SHP77 treated with DMSO at 0.1 percent for 48 hours (cell line): ENCODE data around the gene MRPL40.
A peak's percentile ranks its signal among the peaks of the same experiment; 100 is the strongest.

Source experiments
- DNase-seq: peaks from one replicate; lab custom pipeline; 2025; lab: John Stamatoyannopoulos, UW

Gene MRPL40

DNA sequence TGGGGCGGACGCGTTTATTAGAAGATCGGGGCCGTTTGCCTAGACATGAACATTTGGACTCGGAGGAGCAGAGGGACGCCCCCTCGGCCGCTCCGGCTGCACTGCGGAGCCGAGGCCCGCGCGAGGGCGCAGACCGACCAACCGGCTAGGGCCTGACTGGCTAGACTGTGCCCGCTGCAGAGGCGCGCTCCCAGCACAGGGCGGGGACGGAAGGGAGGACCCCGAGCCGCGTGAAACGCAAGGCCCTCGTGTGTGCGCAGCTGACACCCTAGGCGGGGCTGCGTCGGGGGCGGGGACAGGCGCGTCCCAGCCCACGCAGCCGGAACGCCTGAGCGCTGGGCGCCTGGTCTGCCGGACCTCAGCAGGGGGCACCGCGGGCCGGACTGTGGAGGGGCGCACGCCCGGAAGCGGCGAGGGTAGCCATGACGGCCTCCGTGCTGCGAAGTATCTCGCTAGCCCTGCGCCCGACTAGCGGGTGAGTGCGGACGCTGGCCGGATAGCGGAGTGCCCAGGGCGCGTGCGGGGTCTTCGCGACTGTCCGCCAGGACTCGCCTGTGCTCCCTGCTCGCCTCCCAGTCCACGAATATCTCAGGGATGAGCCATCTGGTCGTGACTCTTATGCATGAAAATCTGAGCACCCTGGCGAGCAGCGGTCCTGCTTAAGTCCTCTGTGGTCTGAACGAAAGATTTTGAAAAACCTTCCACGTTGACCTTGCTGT lies at the start of gene MRPL40:
TSS of gene MRPL40 (plus strand) at position 413 of the 719 bp plus-strand sequence. CDS start at position 423, 10 bp downstream.
- peak; percentile 82 for DNase-seq

DNA sequence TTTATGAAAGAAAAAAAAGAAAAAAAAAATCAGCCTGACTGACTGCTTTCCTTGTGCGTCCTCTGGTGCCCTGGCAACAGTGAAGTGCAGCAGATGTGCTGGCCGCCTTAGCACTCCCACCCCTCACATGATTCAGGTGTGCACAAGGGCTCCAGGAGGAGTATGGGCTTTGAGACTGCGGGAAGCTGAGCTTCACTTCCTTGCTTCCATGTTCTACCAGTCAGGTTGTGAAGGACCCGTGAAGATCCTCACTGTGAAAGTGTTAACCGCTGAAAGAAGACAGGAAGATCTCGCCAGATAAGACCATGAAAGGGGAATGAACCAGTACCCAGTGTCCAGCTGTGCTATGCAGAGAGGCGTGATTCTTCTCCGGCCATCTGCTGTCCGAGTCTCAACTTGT lies 49.1 kb upstream of the MRPL40 start:
- DNase-seq: no peak

DNA sequence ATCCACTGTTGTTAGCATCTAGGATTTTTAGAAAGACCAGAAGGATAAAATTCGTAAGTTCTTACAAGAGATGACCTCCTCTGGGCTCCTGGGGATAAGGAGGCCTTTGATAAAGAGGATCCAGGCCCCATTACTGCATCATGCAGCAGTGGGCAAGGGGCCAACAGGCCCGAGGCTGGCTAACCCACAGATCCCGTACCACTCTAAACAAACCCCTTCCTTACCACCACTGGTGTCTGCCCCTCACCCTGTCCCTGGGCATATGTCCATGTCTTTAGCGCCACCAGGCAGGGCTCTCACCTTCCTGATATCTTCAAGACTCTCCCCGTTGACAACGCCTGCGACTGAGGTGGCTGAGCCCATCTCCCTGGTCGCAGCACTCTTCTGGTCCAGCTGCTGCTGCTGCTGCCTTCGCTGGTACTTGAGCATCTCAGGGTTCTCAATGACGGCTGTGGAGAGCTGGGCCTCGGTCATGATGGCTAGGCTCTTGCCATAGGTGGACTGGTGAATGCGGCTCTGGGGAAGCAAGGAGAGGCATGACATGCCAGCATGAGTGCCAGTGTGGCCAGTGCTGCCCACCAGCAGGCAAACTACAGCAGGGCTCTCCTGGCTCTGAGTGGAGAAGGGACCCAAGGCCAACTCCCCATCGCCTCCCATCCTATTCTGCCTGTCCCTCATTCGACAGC lies 47.0 kb upstream of the MRPL40 start:
- DNase-seq: no peak

DNA sequence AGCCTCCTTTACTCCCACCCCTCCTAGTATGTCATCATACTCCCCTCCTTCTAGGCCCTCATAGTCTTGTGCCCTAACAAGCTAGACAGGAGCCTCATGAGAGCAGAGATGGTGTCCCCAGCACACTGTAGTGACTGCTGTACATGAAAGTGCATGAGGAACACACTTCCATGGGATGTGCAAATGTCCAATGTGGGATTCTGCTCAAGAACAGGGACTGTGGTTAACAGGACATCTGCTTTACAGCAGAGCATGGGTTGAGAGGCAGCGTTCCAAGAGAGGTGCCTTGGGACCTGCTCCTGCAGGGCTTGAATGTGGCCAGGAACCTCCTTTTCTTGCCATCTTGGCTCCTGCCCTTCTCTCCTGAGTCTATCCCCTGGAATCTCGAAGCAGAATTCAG lies 46.1 kb upstream of the MRPL40 start:
- no peak for DNase-seq

DNA sequence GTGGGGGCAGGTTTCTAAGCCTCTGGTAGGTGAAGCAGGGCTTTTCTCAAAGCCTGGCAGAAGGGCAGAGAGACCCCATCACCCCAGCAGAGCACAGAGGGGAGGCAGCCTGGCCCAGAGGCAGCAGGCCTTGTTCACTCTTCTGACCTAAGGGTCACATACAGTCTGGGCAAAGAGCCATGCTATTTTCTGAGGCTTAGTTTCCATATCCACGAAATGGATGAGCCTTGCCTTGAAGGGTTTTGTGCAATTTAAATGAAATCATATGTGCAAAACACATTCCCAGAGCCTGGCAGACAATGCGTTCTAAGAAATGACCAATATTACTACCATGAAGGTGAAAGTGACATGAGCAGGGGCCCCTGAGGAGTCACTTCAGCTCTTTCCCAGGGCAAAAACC lies 45.3 kb upstream of the MRPL40 start:
- no peak for DNase-seq

DNA sequence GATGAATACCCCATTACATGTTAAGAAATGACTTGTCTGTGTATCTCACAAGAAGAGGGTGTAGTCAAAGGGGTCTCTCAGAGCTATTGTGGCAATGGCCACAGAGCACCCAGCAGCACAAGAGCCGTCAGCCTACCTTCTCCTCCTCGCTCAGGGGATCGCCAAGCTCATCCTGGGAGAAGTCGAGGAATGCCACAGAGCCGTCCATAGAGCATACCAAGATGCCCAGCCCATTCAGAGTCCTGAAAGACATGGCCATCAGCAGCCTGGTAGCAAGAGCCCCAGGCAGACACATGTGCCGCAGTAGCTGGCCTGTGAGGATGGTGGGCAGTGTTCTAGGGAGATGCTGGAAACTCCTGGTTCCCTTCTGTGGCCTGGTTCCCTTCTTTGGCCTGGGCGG lies 44.8 kb upstream of the MRPL40 start:
- DNase-seq: no peak

DNA sequence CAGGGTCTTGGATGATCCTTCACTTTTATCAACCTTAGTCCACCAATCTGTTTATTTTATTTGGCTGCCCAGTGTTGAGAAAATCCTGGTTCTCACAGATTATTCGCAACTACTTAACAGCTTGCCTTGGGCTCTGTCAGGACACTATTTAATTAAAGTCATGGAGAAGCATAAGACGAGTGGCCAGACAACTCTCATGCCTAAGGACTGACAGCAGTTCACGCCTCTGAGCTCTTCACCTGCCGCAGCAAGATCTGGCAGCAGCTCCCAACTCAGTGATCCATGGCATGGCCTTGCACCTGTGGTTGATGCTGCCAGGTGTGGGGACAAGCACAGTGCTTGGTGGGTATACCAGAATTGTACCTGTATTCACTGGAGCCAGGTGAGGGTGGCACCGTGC lies 38.6 kb upstream of the MRPL40 start:
- no peak for DNase-seq

DNA sequence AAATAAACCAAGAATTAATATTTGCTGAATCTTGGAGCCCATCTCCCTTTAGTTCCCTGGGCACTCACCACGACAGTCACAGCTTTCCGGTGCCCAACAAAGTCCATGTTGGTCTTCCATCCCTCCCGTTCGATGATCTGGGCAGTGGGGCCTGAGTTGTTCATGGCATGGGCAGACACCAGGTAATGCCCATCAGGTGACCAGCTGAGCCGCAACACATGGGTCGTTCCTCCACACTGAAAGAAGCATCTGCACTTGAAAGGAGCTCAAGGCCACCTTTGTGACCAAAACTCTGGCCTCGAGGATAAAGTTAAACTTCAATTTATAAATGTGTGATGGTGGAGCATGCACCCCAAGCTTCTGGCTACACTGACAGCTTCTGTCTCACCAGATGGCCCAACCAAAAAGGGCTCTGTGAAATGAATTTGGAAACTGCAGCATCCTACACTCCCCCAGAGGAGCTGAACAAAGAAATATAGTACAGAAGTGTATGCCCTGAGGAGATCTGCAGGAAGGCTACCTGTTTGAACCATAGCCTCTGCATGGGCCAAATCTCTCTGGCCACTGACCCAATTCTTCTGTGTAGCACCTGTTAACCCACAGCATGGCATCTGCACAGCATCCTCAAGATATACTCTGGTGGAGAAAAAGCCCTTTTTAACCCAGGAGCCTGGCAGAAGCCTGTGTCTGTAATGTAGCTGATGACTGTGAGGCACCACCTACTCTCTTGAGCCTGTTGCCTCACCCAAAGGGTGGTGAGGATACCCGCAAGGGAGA lies 37.9 kb upstream of the MRPL40 start:
- no peak for DNase-seq

DNA sequence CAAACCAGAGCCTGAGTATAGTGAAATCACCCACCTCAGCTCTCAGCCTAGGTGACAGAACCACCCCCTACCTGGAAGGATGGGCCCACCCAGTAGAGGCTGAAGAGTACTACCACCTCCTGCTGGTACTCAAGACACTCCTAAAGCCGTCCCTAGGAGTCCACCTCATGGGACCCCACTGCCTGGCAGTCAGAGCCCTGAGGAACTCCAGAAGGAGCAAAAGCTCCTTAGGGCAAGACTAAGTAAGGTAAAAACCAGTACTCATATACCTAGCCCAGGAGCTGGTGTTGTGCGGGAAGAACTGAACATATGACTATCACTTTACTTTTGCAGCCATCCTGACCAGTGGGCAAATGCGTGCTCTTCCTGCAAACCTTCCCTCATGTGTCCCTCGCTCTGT lies 37.1 kb upstream of the MRPL40 start:
- no peak for DNase-seq

DNA sequence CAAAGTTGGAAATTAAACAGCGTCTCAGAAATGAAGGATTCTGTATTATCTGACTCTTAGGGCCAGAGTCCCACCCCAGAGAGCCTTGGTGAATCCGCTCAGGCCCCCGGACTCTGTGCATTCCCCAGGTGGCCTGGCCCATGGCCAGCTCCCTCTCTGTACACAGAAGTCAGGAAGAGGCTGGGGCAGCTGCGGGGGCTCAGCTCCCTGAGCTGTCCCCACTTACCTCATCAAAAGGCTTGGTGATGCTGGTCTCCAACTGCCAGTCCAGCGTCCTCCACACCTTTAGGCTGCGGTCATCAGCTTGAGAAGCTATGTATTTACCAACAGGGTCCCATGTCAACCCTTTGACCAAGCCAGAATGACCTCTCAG lies 35.8 kb upstream of the MRPL40 start:
- peak; percentile 5 for DNase-seq

DNA sequence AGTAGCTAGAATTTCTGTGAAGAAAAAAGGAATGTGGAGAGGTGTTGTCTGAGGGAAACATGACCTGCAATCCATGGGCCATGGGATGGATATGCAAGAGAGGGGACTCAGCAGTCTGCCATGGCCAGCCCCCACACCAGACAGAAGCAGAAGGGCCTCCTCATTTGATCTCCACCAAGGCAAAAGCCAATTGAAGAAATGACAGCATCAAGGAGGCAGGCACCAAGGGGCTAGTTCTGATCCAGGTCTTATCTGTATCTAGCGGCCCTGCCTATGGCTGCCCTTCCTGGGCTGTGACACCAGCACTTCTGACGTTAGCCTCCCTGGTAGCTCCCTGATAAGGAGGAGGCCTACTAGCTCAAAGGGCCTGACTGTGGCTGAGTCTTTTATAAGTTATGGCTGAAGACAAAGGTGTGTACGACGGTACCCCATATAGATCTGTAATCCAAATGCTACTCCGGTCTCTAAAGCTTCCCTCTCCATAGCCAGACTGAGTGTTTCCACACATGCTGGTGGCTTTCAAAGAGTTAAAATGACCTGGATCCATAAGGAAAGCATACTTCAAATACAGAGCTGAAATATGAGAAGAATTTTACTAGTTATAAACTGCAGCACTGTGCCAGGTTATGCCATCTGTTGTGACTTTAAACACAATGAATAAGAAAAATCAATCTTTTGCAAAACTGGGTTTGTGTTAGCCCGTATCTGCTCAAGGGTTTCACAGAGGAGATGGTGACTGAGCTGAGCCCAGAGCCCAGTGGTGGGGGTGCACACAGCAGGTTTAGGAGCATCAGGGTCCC lies 35.2 kb upstream of the MRPL40 start:
- no peak for DNase-seq

DNA sequence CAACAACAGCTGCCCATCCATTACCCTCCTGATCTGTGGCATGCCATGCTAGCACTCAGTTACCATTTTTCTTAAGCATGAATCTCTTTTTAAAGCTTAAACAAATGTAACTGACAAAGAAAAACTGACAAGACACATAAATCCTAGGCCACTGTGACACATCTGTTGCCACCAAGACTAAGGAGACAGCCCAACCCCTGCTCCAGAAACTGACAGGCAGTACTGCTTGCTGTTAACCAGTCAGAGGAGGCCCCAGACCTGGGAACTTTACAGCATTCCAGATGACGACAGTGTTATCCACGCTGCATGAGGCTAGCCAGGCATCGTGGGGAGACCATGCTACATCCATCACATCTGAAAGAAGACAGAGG lies 34.6 kb upstream of the MRPL40 start:
- DNase-seq: no peak

DNA sequence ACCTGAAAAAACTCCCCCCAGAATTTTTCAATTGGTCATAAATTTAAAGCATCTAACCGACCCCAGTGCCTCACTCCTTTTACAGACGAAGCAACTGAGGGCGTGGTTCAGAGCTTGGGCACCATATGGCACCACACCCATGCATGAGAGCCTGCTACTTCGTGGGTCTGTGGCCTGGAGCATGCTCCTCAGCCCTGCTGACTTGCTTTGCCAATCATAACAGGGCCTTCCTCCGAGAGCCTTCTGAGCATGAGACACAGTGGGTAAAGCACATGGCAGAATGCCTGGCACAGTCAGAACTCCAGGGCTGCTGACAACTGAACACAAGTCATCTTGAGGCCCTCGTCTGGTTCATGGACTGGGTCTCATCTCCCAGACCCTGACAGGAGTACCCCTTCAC lies 34.1 kb upstream of the MRPL40 start:
- DNase-seq: no peak

DNA sequence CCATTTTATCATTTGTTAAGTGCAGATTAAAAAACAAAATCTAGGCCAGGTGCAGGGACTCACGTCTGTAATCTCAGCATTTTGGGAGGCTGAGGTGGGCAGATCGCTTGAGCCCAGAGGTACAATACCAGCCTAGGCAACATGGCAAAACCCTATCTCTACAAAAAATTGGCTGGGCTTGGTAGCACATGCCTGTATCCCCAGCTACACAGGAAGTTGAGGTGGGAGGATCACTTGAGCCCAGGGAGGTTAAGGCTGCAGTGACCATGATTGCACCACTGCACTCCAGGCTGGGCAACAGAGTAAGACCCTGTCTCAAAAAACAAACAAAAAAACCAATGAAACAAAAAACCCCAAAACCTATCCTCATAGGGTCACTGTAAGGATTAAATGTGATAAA lies 33.7 kb upstream of the MRPL40 start:
- DNase-seq: no peak

DNA sequence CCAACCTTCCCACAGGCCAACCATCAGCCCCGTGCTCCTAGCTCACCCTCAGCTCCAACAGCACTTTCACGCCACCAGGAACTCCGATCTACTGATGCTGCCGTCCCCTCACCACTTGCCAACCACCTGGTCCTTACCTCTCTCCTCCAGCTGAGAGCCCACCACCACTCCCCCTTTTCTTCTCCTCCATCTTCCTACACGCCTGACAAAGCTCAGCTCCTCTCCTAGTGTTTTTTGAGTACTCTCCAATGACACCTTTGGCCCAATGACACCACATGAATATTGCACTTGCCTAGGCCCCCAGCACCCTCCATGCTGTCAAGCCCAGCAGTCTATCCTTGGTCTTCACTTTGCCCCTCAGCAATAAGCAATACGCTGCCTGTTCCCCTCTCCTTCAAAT lies 31.5 kb upstream of the MRPL40 start:
- no peak for DNase-seq

DNA sequence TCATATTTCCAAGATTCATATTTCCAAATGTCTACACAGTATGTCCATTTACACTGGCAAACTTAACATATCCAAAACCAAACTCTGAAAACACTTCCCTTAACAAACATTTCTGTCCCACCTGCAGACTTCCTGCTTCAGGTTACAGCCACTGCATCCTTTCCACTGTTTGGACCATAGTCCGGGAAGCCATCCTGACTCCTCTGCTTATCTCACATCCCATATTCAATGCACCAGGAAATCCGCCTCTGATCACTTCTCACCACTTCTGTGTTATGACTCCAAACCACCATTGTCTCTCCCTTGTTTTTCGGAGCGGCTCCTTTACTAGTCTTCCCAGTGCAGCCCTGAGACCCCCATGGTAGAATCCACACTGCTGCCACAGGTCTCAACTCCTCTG lies 30.9 kb upstream of the MRPL40 start:
- DNase-seq: no peak

DNA sequence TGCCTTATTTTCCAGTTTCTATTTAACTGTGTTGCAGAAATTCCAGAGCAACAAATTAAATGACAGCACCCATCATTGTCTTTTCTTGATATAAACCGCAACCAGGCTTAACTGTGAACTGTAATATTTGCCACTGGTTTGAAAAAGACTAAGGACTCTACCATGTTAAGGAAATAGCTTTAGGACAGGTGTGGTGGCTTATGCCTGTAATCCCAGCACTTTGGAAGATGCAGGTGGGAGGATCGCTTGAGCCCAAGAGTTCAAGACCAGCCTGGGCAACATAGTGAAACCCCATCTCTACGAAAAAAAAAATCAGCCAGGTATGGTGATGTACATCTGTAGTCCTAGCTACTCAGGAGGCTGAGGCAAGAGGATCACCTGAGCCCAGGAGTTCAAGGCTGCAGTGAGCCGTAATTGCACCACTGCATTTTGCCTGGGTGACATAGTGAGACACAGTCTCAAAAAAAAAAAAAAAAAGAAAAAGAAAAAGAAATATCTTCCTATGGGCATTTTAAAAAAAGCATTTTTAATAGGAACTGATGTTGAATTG lies 29.6 kb upstream of the MRPL40 start:
- DNase-seq: no peak

DNA sequence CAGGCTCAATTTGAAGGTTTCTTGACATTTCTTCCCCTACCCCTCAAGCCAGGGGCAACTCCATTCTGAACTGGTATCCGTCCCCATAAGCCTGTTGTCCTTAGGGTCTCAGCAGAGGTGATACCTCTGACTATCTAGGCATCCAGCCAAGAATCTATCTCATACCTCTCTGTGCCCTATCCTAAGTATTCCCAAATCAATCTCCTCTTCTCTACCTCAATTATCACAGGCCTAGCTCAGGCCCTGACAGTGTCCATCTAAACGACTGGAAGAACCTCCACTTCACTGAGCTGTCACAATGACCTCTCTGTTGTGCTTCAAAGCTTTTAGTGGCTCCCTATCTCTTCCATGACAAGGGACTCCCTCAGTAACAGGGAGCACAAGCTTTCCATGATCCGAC lies 27.7 kb upstream of the MRPL40 start:
- DNase-seq: no peak

DNA sequence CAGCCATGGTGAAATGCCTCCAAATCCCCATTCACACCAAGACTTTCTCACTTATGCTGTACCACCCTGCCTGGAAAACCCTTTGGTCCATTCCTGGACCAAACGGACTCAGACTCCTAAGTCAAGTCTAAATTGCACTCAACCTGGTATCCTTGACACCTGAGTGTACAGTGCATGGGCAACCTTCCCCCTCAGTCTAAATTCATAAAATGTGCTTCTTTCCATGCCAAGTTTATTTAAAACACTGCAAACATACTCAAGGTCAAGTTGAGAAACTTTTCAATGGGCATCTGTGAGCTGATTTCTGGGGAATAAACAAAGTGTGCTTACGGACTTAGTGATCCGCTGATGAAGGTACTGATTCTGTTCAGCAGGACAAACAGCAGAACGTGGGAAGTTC lies 27.2 kb upstream of the MRPL40 start:
- no peak for DNase-seq

DNA sequence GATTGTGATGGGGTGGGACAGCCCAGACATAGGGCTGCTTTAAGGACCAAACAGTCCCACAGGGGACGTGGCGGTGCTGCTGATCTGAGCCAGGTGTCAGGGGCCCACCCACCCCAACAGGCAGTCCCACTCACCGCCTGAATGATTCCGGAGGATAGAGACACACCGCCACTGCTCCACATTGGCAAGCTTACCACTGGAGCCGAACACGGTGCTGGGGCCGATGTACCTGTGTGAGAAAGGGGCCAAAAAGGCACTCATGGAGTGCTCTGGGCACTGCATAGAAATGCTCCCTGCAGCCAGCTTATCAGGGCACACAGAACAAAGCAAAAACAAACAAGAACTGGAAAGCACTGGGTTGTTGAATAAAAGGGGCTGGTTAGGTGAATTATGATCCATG lies 26.7 kb upstream of the MRPL40 start:
- DNase-seq: no peak

DNA sequence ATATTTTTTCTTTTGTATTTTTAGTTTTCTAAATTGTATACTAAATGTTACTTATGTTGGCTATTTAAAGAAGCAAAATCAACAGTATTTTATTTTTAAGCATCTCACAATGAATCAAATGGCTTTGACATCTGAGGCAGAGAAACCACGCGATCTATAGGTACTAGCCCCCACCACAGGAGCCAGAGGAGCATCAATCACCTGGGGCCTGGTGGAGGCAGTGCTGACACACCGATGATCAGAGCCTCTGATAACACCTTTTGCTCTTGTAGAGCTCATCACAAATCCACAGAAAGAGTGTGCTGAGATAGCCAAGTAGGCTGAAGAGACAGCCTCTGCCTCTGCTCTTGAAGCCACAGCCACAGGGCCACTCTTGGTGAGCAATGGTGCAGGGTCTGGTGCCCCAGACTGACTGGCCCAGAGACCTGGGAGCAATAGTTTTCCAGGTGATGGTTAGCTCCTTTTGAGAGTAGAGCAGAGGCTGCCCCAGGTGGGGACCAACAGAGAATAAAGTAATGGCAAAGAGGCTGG lies 26.0 kb upstream of the MRPL40 start:
- no peak for DNase-seq

DNA sequence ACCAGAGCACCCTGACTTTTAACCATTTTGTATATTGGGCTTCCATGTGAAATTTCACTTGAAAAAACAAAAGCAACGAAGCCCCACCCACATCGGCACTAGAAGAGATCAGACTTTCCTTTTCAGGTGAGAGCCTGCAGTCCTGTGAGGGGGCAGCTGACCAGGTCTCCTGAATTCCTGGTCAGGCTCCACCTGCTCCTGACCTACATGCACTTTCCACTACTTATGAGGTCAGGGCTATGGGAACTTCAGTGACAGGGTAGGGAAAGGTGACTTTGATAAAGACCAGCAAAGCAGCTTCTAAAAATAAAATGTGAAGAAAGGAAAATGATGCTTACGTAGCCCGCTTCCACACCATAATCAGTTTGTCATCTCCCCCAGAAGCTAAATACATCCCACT lies 25.5 kb upstream of the MRPL40 start:
- DNase-seq: no peak
